HepG2 (cell line): ENCODE data around the gene TAF8. TPM values are rescaled to one million over a fixed set of nuclear protein-coding genes. Genes with fewer than 3 reads are reported as not detected.
A peak's percentile ranks its signal among the peaks of the same experiment; 100 is the strongest.

ENCODE experiments used
- EP300 ChIP-seq, 3 experiments: sonication (generic) in 1 of 3; formaldehyde crosslinking in 1 of 3; IDR thresholded peaks; 2 replicates each; pipeline versions ENCODE4 v1.5.1 to v1.6.1; 2011 to 2020; ENCODE audit warnings: low read depth in 2 of 3, low read length in 2 of 3, borderline replicate concordance in 1 of 3, improper control_type of control experiment in 1 of 3, mild to moderate bottlenecking in 1 of 3, missing genetic modification reagents in 1 of 3, moderate library complexity in 1 of 3
- FOXK1 ChIP-seq: sonication (generic); formaldehyde crosslinking; IDR thresholded peaks from 2 replicates; pipeline ENCODE4 v1.4.0; 2020; ENCODE audit warnings: low read depth, missing genetic modification reagents, borderline replicate concordance
- HNF4G ChIP-seq, 2 experiments: sonication (generic) in 1 of 2; formaldehyde crosslinking in 1 of 2; IDR thresholded peaks; 2 replicates each; pipeline versions ENCODE4 v1.4.0 to v1.6.1; 2011 to 2020; ENCODE audit warnings: borderline replicate concordance in 2 of 2, low read depth in 2 of 2, mild to moderate bottlenecking in 2 of 2, low read length in 1 of 2, missing genetic modification reagents in 1 of 2, moderate library complexity in 1 of 2
- NCOA1 ChIP-seq: sonication (generic); formaldehyde crosslinking; IDR thresholded peaks from 2 replicates; pipeline ENCODE4 v1.9.0; 2021; ENCODE audit warnings: missing genetic modification reagents
- NR2F2 ChIP-seq: IDR thresholded peaks from 2 replicates; pipeline ENCODE4 v1.6.1; 2012; ENCODE audit warnings: low read depth, inconsistent platforms, borderline replicate concordance
- PPARG ChIP-seq: conservative IDR thresholded peaks from 2 replicates; pipeline ENCODE4 v1.6.1; 2016; ENCODE audit warnings: missing biosample characterization, missing genetic modification reagents
- SIN3B ChIP-seq: fragments of 150-350 bp; IDR thresholded peaks from 2 replicates; pipeline ENCODE4 v1.6.1; 2014; ENCODE audit warnings: low read length
- TBX3 ChIP-seq: fragments of 450-650 bp; IDR thresholded peaks from 2 replicates; pipeline ENCODE4 v1.6.1; 2017; ENCODE audit warnings: antibody characterized with exemption, mild to moderate bottlenecking, inconsistent platforms, borderline replicate concordance
- ZBTB37 ChIP-seq: sonication (generic); formaldehyde crosslinking; IDR thresholded peaks from 2 replicates; pipeline ENCODE4 v1.4.0; 2020; ENCODE audit warnings: mild to moderate bottlenecking, missing genetic modification reagents
- ZNF276 ChIP-seq: sonication (generic); formaldehyde crosslinking; IDR thresholded peaks from 2 replicates; pipeline ENCODE4 v1.4.0; 2020; ENCODE audit warnings: mild to moderate bottlenecking, low read depth, missing genetic modification reagents
- ZNF512B ChIP-seq: sonication (generic); formaldehyde crosslinking; IDR thresholded peaks from 2 replicates; pipeline ENCODE4 v1.5.1; 2020; ENCODE audit warnings: missing genetic modification reagents, mild to moderate bottlenecking, borderline replicate concordance
- ZNF549 ChIP-seq: sonication (generic); formaldehyde crosslinking; IDR thresholded peaks from 2 replicates; pipeline ENCODE4 v1.5.0; 2020; ENCODE audit warnings: missing genetic modification reagents
- ZNF687 ChIP-seq: sonication (generic); formaldehyde crosslinking; IDR thresholded peaks from 2 replicates; pipeline ENCODE4 v1.5.1; 2020; ENCODE audit warnings: mild to moderate bottlenecking, missing genetic modification reagents, moderate library complexity
- ZNF777 ChIP-seq: sonication (generic); formaldehyde crosslinking; IDR thresholded peaks from 2 replicates; pipeline ENCODE4 v1.4.0; 2020; ENCODE audit warnings: missing genetic modification reagents
- polyA plus RNA-seq, 8 experiments: library from polyadenylated mRNA; depleted of rRNA in 3 of 8; stranded (reverse) in 7 of 8; unstranded in 1 of 8; fragments of >200 nt; fragmentation: Illumina TruSeq in 4 of 8; extraction: Trizol in 4 of 8; gene quantifications; 2 replicates each; pipeline versions ENCODE4 v1.2.1 to v1.2.3, GENCODE V29; 2011 to 2016; ENCODE audit warnings: low read depth in 4 of 8, missing spikeins in 1 of 8, mixed read lengths in 1 of 8; ENCODE audit not compliant: insufficient read depth in 1 of 8
- total RNA-seq, 5 experiments: library from RNA; depleted of rRNA; stranded (reverse); fragments of >200 nt; fragmentation: Illumina TruSeq; extraction: Trizol; gene quantifications; 2 replicates each; pipeline ENCODE4 v1.2.3, GENCODE V29; 2016; ENCODE audit warnings: low read depth in 1 of 5

TAF8 gene
- total and polyA plus RNA-seq, 2 of the 13 experiments (the other 11 are each of a cell fraction or from before 2014, with no cell fraction given), result 25.2 to 25.8 TPM

GRCh38 chr6:42113936-42114636 lies 63.8 kb downstream of the TAF8 start (continued):
- TF ChIP-seq EP300 (IDR thresholded peaks at IDR 0.05; ENCODE audit: low read depth in 2 of 2, low read length in 2 of 2), result peak in 1 of 2 experiments; percentile 25; a peak in 1 of 4 replicates
- no peak for TF ChIP-seq EP300 (CRISPR knock-in tag; IDR thresholded peaks at IDR 0.05; ENCODE audit: borderline replicate concordance)
- no peak for TF ChIP-seq ZBTB37 (CRISPR knock-in tag)
- TF ChIP-seq ZNF276 (CRISPR knock-in tag), result no peak
- TF ChIP-seq ZNF687 (CRISPR knock-in tag), result 0 out of 2 replicates have a peak, but pooled peaks have one; percentile 9
- no peak for TF ChIP-seq SIN3B
- TF ChIP-seq NCOA1 (CRISPR knock-in tag), result no peak
- peak; percentile 43; the same call in 1 of the 2 replicates for TF ChIP-seq HNF4G (IDR thresholded peaks at IDR 0.05; ENCODE audit: borderline replicate concordance, low read depth, low read length)
- no peak for TF ChIP-seq HNF4G (CRISPR knock-in tag; IDR thresholded peaks at IDR 0.05; ENCODE audit: borderline replicate concordance, low read depth)
- no peak for TF ChIP-seq FOXK1
- no peak for TF ChIP-seq ZNF512B (CRISPR knock-in tag)
- no peak for TF ChIP-seq ZNF549 (CRISPR knock-in tag)
- 0 out of 2 replicates have a peak, but pooled peaks have one; percentile 52 for TF ChIP-seq PPARG (CRISPR knock-in tag)
- no peak for TF ChIP-seq TBX3
- no peak for TF ChIP-seq ZNF777 (CRISPR knock-in tag)
- no peak for TF ChIP-seq NR2F2
